Caco-2 (cell line): ENCODE results near the gene HS1BP3. TPM values are rescaled to one million over a fixed set of nuclear protein-coding genes. Genes with fewer than 3 reads are reported as not detected.

Experiments
- BruUV-seq: library from RNA; stranded (reverse); fragments of 400-500 nt; replicated peaks from 2 replicates; lab custom pipeline; 2021; lab: Mats Ljungman, UMichigan
- CTCF ChIA-PET: fragments of 300-600 bp; sonication (Branson Sonifier 250); formaldehyde crosslinking; loops from one replicate; lab custom pipeline; 2022; ENCODE audit warnings: antibody characterized with exemption; lab: Charles Lee
- POLR2A ChIA-PET: fragments of 300-600 bp; sonication (Branson Sonifier 250); formaldehyde crosslinking; loops from one replicate; lab custom pipeline; 2022; ENCODE audit warnings: antibody characterized with exemption; lab: Charles Lee
- DNase-seq, 2 experiments: peaks; one replicate each; pipeline versions ENCODE4 v3.0.0 to v3.0.0-alpha.2; 2020 to 2022
- H3K27me3 ChIP-seq: replicated peaks from 2 replicates; pipeline ENCODE4 v1.6.0; 2011; ENCODE audit warnings: low read length; ENCODE audit not compliant: control insufficient read depth, insufficient read depth
- H3K36me3 ChIP-seq: 2 replicates; pipeline ENCODE4 v1.5.1; 2011; ENCODE audit warnings: low read length; ENCODE audit not compliant: control insufficient read depth, insufficient read depth
- H3K4me1 ChIP-seq: fragments of 250-450 bp; sonication (Bioruptor Pico); 2 replicates; pipeline ENCODE4 v1.5.1; 2020; ENCODE audit warnings: mild to moderate bottlenecking
- H3K4me3 ChIP-seq: 2 replicates; pipeline ENCODE4 v1.5.1; 2011; ENCODE audit warnings: low read depth, mild to moderate bottlenecking, control low read depth, low read length
- H3K9me3 ChIP-seq: fragments of 250-450 bp; sonication (Bioruptor Pico); 2 replicates; pipeline ENCODE4 v1.5.1; 2020; ENCODE audit warnings: mild to moderate bottlenecking, moderate library complexity
- H3K27ac Mint-ChIP-seq: one replicate; pipeline ENCODE4 v1.8.0; 2022; ENCODE audit warnings: mixed read lengths; ENCODE audit not compliant: unreplicated experiment
- H3K27me3 Mint-ChIP-seq: one replicate; pipeline ENCODE4 v1.8.0; 2022; ENCODE audit warnings: mixed read lengths; ENCODE audit not compliant: insufficient read depth, unreplicated experiment
- H3K36me3 Mint-ChIP-seq: one replicate; pipeline ENCODE4 v1.8.0; 2022; ENCODE audit warnings: mild to moderate bottlenecking, mixed read lengths; ENCODE audit not compliant: insufficient read depth, unreplicated experiment
- H3K4me1 Mint-ChIP-seq: one replicate; pipeline ENCODE4 v1.8.0; 2022; ENCODE audit warnings: low read depth, mixed read lengths; ENCODE audit not compliant: unreplicated experiment
- H3K4me3 Mint-ChIP-seq: one replicate; pipeline ENCODE4 v1.8.0; 2022; ENCODE audit warnings: mild to moderate bottlenecking, moderate library complexity, mixed read lengths; ENCODE audit not compliant: unreplicated experiment
- H3K9me3 Mint-ChIP-seq: one replicate; pipeline ENCODE4 v1.8.0; 2022; ENCODE audit warnings: mixed read lengths; ENCODE audit not compliant: unreplicated experiment
- intact Hi-C: fragments of 100-400 bp; cut with micrococcal nuclease; formaldehyde crosslinking; loops from one replicate; pipeline ENCODE4 v1.10.0; 2022; ENCODE audit not compliant: unreplicated experiment
- total RNA-seq: library from RNA; stranded (reverse); gene quantifications from 2 replicates; pipeline ENCODE4 v1.2.3, GENCODE V29; 2022
- TF ChIP-seq, protein P1 (sequence below), 2 experiments: fragments of 200-600 bp in 1 of 2; IDR thresholded peaks; 1 replicate in 1 of 2; 2 replicates in 1 of 2; pipeline versions ENCODE4 v1.5.1 to v1.8.0; 2011 to 2022; ENCODE audit warnings: antibody characterized with exemption in 1 of 2, control low read depth in 1 of 2, inconsistent platforms in 1 of 2, low read depth in 1 of 2, low read length in 1 of 2, mild to moderate bottlenecking in 1 of 2, moderate library complexity in 1 of 2; ENCODE audit not compliant: insufficient read depth in 1 of 2, severe bottlenecking in 1 of 2, unreplicated experiment in 1 of 2

Gene HS1BP3
- total RNA-seq, 1 experiment from 2014 or later = 31.1 TPM

DNA sequence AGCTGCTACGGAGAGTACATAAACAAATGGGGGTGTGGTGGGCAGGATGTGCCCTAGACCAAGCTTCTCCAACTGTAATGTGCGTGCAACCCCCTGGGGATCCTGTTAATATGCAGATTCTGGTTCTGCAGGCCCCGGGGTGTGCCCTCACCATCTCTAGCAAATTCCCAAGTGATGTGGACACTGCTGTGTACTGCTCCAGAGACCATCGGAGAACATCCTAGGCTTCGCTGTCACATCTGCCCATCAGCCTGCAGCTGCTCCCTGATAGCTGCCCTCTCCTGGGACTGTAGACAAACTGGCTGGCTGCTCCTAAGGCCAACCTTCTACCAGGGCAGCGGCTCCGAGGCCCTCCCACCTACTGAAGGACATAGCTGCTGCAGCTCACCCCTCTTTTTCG, 3.2 kb downstream of the HS1BP3 start:
- no peaks in the 10 kb centered on the region for H3K27me3 Mint-ChIP-seq
- no peaks in the 10 kb centered on the region for H3K4me1 Mint-ChIP-seq
- intact Hi-C loops = no loop called here
- TF ChIP-seq, protein P1, sequence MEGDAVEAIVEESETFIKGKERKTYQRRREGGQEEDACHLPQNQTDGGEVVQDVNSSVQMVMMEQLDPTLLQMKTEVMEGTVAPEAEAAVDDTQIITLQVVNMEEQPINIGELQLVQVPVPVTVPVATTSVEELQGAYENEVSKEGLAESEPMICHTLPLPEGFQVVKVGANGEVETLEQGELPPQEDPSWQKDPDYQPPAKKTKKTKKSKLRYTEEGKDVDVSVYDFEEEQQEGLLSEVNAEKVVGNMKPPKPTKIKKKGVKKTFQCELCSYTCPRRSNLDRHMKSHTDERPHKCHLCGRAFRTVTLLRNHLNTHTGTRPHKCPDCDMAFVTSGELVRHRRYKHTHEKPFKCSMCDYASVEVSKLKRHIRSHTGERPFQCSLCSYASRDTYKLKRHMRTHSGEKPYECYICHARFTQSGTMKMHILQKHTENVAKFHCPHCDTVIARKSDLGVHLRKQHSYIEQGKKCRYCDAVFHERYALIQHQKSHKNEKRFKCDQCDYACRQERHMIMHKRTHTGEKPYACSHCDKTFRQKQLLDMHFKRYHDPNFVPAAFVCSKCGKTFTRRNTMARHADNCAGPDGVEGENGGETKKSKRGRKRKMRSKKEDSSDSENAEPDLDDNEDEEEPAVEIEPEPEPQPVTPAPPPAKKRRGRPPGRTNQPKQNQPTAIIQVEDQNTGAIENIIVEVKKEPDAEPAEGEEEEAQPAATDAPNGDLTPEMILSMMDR (IDR thresholded peaks at IDR 0.05; ENCODE audit: insufficient read depth in 1 of 2, low read depth in 1 of 2, low read length in 1 of 2, severe bottlenecking in 1 of 2, unreplicated experiment in 1 of 2) = no peak
- H3K9me3 Mint-ChIP-seq = no peaks in the 10 kb centered on the region
- Histone ChIP-seq H3K9me3 (no peaks in the 10 kb centered on the region), H3K27me3 (no peaks in the 10 kb centered on the region), H3K4me3 (no peak overlapping the region), H3K36me3 (no peaks in the 10 kb centered on the region; the same call in none of the 2 replicates), H3K4me1 (peaks cover 13% of the 10 kb centered on the region)
- ChIA-PET POLR2A (interaction anchor here (0.9 kb wide), 1 partner anchor 201 kb away, joined by 5 read pairs; the partner anchor contains the start of gene RHOB), CTCF (no interaction called here)
- H3K27ac Mint-ChIP-seq = no peak overlapping the region
- no peak overlapping the region for H3K4me3 Mint-ChIP-seq
- no peak for DNase-seq
- no TSS peak for BruUV-seq
- peaks cover 15% of the 10 kb centered on the region for H3K36me3 Mint-ChIP-seq

DNA sequence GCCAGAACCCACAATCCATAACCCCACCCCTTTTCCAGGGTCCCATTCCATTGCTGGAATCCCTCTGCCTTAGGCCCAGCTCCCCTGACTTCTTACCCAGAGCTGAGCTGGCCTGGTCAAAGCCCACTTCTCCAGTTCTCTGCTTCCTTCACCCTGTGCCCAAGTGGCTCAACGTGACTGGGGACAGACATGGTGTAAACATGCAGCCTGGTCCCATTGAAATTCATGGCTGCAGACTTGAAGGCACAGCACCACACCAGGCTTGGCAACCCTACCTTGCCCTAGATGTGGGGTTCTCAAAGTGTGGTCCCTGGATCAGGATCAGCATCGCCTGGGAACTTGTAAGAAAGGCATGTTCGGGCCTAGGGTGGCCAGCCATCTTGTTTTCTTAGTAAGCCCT, 3.7 kb downstream of the HS1BP3 start:
- TF ChIP-seq, protein P1 (IDR thresholded peaks at IDR 0.05; ENCODE audit: insufficient read depth in 1 of 2, low read depth in 1 of 2, low read length in 1 of 2, severe bottlenecking in 1 of 2, unreplicated experiment in 1 of 2) = no peak
- Histone ChIP-seq H3K27me3 (no peaks in the 10 kb centered on the region), H3K9me3 (no peaks in the 10 kb centered on the region), H3K4me3 (no peak overlapping the region), H3K4me1 (peaks cover 13% of the 10 kb centered on the region), H3K36me3 (no peaks in the 10 kb centered on the region; the same call in none of the 2 replicates)
- Mint-ChIP-seq H3K9me3 (no peaks in the 10 kb centered on the region), H3K4me3 (no peak overlapping the region), H3K27me3 (no peaks in the 10 kb centered on the region), H3K36me3 (peaks cover 15% of the 10 kb centered on the region), H3K4me1 (no peaks in the 10 kb centered on the region), H3K27ac (no peak overlapping the region)
- intact Hi-C loops = no loop called here
- no TSS peak for BruUV-seq
- POLR2A ChIA-PET = no interaction called here
- CTCF ChIA-PET = no interaction called here
- DNase-seq = no peak

DNA sequence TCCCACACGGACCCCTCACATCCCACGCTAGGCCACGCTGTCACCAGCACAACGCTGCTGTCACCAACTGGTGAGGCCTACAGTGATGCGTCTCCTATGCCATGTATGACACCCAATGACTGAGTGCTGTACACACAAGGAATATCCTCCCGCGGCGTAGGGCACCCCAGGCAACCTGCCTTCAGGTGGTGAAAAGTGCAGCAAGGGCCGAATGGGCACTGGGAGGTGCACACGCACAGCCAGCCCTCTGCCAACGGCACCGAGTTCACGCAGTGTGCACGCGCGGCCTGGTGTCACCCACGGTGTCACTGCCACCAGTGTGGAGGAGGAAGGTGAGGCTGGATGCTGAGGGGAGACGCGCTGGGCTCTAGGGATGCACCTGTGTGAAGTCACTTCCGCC, 4.5 kb downstream of the HS1BP3 start:
- no peak overlapping the region for H3K27ac Mint-ChIP-seq

More for the DNA sequence above, 4.5 kb downstream of the HS1BP3 start:
- ChIA-PET POLR2A (no interaction called here), CTCF (no interaction called here)
- H3K4me1 Mint-ChIP-seq = no peaks in the 10 kb centered on the region
- TF ChIP-seq, protein P1 (IDR thresholded peaks at IDR 0.05; ENCODE audit: insufficient read depth in 1 of 2, low read depth in 1 of 2, low read length in 1 of 2, severe bottlenecking in 1 of 2, unreplicated experiment in 1 of 2) = no peak
- no peaks in the 10 kb centered on the region for H3K9me3 Mint-ChIP-seq
- Histone ChIP-seq H3K4me1 (peaks cover 7% of the 10 kb centered on the region), H3K4me3 (no peak overlapping the region), H3K9me3 (no peaks in the 10 kb centered on the region), H3K27me3 (no peaks in the 10 kb centered on the region), H3K36me3 (peaks cover under 1% of the 10 kb centered on the region)
- no TSS peak for BruUV-seq
- peaks cover 14% of the 10 kb centered on the region for H3K36me3 Mint-ChIP-seq
- intact Hi-C loops = no loop called here
- H3K4me3 Mint-ChIP-seq = no peak overlapping the region
- no peak for DNase-seq
- H3K27me3 Mint-ChIP-seq = no peaks in the 10 kb centered on the region
